Raji (cell line): ENCODE results near the gene TPO.

ENCODE experiments used
- POLR2A ChIP-seq: IDR thresholded peaks from 2 replicates; pipeline ENCODE4 v1.6.1; 2011; ENCODE audit warnings: low read depth, low read length, control low read depth; ENCODE audit not compliant: insufficient read depth

TPO gene

GRCh38 chr2:1516798-1517060 lies 103.5 kb downstream of the TPO start:
- no peak for TF ChIP-seq POLR2A

DNA sequence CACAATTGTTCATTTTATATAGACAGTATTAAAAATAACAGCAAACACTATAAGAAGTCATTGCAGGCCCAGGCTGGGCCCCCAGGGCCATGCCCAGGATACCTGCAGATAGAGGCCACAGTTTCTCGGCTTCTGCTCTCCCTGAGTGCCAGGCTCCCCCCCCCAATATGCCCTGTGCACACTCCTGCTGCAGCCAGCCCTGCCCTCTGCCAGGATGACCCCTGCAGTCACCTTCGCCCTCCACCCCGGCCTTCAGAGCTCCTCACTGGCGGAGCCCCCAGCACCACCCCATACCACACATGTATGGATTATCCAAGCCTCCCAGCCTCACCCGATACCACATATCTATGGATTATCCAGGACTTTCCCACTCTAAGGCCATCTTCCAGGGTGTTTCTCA lies 104.5 kb downstream of the TPO start:
- no peak for TF ChIP-seq POLR2A

DNA sequence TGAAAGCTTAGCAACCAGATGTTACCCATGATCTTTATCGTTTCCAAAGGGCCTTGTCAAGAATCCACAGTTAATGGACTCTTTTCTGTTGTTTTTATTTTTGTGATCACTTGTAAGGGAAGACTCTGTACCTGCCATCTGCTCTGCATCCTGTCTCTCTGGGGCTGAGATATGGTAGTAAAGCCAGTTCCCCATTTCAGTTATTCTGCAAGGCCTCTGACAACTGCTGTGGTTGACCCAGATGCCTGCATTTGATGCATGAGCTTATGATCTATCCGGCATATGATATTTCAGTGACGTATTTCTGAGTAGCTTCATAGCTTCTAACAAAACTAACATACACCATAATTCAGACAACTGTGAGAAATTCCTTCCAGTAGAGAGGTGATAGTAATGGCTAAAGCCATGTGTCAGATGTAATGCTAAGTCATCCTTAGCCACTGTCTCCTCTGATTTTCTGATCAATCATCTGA lies 105.1 kb downstream of the TPO start:
- TF ChIP-seq POLR2A: no peak

- no peak for TF ChIP-seq POLR2A
These were observed 105.7 kb downstream of the TPO start for GRCh38 chr2:1518867-1519530.

GRCh38 chr2:1521191-1521877 lies 108.1 kb downstream of the TPO start:
- TF ChIP-seq POLR2A: no peak

GRCh38 chr2:1521878-1522830 lies 108.9 kb downstream of the TPO start:
- no peak for TF ChIP-seq POLR2A

- no peak for TF ChIP-seq POLR2A
These were observed 114.1 kb downstream of the TPO start for GRCh38 chr2:1527153-1527992.

GRCh38 chr2:1528273-1529064 lies 115.2 kb downstream of the TPO start:
- no peak for TF ChIP-seq POLR2A

DNA sequence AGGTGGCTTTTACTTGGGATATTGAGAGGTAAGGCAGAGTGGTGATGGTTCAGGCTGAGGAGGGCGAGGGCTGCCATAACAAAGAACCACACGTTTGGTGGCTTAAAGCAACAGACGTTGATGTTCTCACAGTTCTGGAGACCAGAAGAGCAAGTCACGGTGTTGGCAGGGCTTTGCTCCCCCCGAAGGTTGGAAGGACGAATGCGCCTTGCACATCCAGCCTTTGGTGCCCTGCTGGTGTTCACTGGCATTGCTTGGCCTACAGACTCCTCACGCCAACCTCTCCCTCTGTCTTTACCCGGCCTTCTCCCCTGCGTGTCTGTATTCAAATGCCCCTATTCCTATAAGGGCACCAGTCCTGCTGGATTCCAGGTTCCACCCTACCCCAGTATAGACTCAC lies 125.4 kb downstream of the TPO start:
- TF ChIP-seq POLR2A: no peak

DNA sequence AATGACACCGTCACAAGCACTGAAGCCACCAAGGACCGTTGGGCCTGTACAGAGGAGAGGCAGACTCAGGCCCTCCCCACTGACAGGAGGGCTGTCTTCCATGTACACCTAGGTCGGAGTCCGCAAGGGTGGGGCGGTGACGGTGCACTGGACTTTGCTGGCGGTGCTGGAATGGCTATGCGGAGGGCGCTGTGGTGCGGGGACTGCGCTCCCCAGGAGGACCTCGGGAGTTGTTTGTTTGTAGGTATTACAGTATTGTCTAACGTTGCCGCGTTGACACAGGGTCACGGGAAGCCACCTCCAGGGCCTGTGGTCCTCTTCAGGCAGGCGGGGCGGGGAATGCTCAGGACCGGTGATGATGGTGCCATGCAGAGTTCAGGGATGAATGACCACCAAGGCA lies 126.2 kb downstream of the TPO start:
- no peak for TF ChIP-seq POLR2A

GRCh38 chr2:1539973-1540372 lies 126.7 kb downstream of the TPO start:
- no peak for TF ChIP-seq POLR2A

- no peak for TF ChIP-seq POLR2A
These were observed 127.2 kb downstream of the TPO start for GRCh38 chr2:1540481-1540880.

GRCh38 chr2:1541040-1541439 lies 127.8 kb downstream of the TPO start:
- no peak for TF ChIP-seq POLR2A

- TF ChIP-seq POLR2A: no peak
These were observed 128.7 kb downstream of the TPO start for GRCh38 chr2:1541819-1542475.

DNA sequence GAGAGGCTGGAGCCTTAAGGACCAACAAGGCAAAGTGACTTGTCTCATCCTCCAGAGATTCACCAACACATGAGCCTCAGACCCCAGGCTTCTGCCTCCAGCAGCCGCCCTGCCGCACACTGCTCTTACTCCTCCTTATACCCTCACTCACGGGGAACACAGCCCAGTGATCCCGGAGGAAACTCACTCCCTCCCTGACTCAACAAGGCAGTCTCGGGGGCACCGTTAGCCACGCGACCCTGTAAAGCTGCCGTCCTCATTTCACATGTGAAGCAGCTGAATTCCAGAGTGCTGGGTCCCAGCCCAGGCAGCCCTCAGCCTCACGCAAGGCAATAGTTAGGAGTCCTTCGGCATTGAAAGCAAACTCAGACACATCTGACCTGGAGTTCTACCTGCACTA lies 129.7 kb downstream of the TPO start:
- TF ChIP-seq POLR2A: no peak
